MCF 10A (cell line): ENCODE data around the gene HOXA7. TPM values are rescaled to one million over a fixed set of nuclear protein-coding genes. Genes with fewer than 3 reads are reported as not detected.

Source experiments
- BruUV-seq: library from RNA; stranded (reverse); fragments of 400-500 nt; replicated peaks from 2 replicates; lab custom pipeline; 2021; lab: Mats Ljungman, UMichigan
- CTCF ChIA-PET: fragments of 300-600 bp; sonication (Branson Sonifier 250); formaldehyde crosslinking; extraction: SDS; loops from one replicate; lab custom pipeline; 2021; ENCODE audit warnings: antibody characterized with exemption, inconsistent platforms; lab: Yijun Ruan, JAX
- POLR2A ChIA-PET: fragments of 300-600, 350-650 bp; sonication (Branson Sonifier 250); formaldehyde crosslinking; extraction: SDS; loops from one replicate; lab custom pipeline; 2020; ENCODE audit warnings: antibody characterized with exemption, inconsistent platforms; lab: Yijun Ruan, JAX
- DNase-seq: peaks from one replicate; pipeline ENCODE4 v3.0.0-alpha.2; 2018; ENCODE audit not compliant: unreplicated experiment
- H3K27ac Mint-ChIP-seq: one replicate; pipeline ENCODE4 v1.8.0; 2022; ENCODE audit warnings: mild to moderate bottlenecking, low read depth, mixed read lengths; ENCODE audit not compliant: unreplicated experiment
- H3K27me3 Mint-ChIP-seq: one replicate; pipeline ENCODE4 v1.8.0; 2022; ENCODE audit warnings: mixed read lengths; ENCODE audit not compliant: insufficient read depth, unreplicated experiment
- H3K36me3 Mint-ChIP-seq: one replicate; pipeline ENCODE4 v1.8.0; 2022; ENCODE audit warnings: mild to moderate bottlenecking, moderate library complexity, mixed read lengths; ENCODE audit not compliant: insufficient read depth, unreplicated experiment
- H3K4me1 Mint-ChIP-seq: one replicate; pipeline ENCODE4 v1.8.0; 2022; ENCODE audit warnings: mixed read lengths; ENCODE audit not compliant: insufficient read depth, unreplicated experiment
- H3K4me3 Mint-ChIP-seq: one replicate; pipeline ENCODE4 v1.8.0; 2022; ENCODE audit warnings: mild to moderate bottlenecking, moderate library complexity, mixed read lengths; ENCODE audit not compliant: unreplicated experiment
- H3K9me3 Mint-ChIP-seq: one replicate; pipeline ENCODE4 v1.8.0; 2022; ENCODE audit warnings: mixed read lengths; ENCODE audit not compliant: unreplicated experiment
- CTCF ChIP-seq: fragments of 200-600 bp; IDR thresholded peaks from one replicate; pipeline ENCODE4 v1.8.0; 2022; ENCODE audit warnings: antibody characterized with exemption, mild to moderate bottlenecking; ENCODE audit not compliant: unreplicated experiment
- intact Hi-C: fragments of 100-400 bp; cut with micrococcal nuclease; formaldehyde crosslinking; loops from 2 replicates; pipeline ENCODE4 v1.14.1; 2022
- total RNA-seq: library from RNA; stranded (reverse); gene quantifications from 2 replicates; pipeline ENCODE4 v1.2.3, GENCODE V29; 2022

The HOXA7 gene
- total RNA-seq, 1 experiment from 2014 or later, result 0.44 TPM

GRCh38 chr7:27187475-27188385 is 31.3 kb upstream of the HOXA7 start:
- intact Hi-C loops, result no loop called here
- Mint-ChIP-seq H3K4me3 (no peak overlapping the region), H3K27ac (no peak overlapping the region), H3K4me1 (peaks cover 14% of the 10 kb centered on the region), H3K36me3 (no peaks in the 10 kb centered on the region), H3K9me3 (no peaks in the 10 kb centered on the region), H3K27me3 (no peaks in the 10 kb centered on the region)
- no peak for TF ChIP-seq CTCF
- no peak for DNase-seq
- no TSS peak for BruUV-seq
- ChIA-PET CTCF (interaction anchor here (0.6 to 2.0 kb wide), 3 partner anchors 8 to 260 kb away, joined by 3 to 15 read pairs (median 9); no protein-coding TSS in a partner anchor), POLR2A (no interaction called here)

GRCh38 chr7:27186668-27187474 is 30.4 kb upstream of the HOXA7 start:
- no TSS peak for BruUV-seq
- Mint-ChIP-seq H3K4me3 (no peak overlapping the region), H3K9me3 (no peaks in the 10 kb centered on the region), H3K27ac (no peak overlapping the region), H3K4me1 (peaks cover 14% of the 10 kb centered on the region), H3K27me3 (no peaks in the 10 kb centered on the region), H3K36me3 (no peaks in the 10 kb centered on the region)
- ChIA-PET POLR2A (no interaction called here), CTCF (interaction anchor here (0.6 to 2.0 kb wide), 6 partner anchors 8 to 418 kb away, joined by 3 to 15 read pairs (median 6); no protein-coding TSS in a partner anchor)
- intact Hi-C loops, result no loop called here
- TF ChIP-seq CTCF, result no peak
- no peak for DNase-seq

- no peak for TF ChIP-seq CTCF
- ChIA-PET POLR2A (no interaction called here), CTCF (interaction anchor here (0.6 to 1.9 kb wide), 4 partner anchors 8 to 419 kb away, joined by 4 to 15 read pairs (median 6); no protein-coding TSS in a partner anchor)
- intact Hi-C loops, result no loop called here
- H3K27ac Mint-ChIP-seq, result no peak overlapping the region
- no TSS peak for BruUV-seq
- no peak for DNase-seq
- no peaks in the 10 kb centered on the region for H3K27me3 Mint-ChIP-seq
- no peaks in the 10 kb centered on the region for H3K36me3 Mint-ChIP-seq
- H3K4me1 Mint-ChIP-seq, result peaks cover 14% of the 10 kb centered on the region
- peak overlapping the region; percentile 12 for H3K4me3 Mint-ChIP-seq
- H3K9me3 Mint-ChIP-seq, result no peaks in the 10 kb centered on the region
Observed at GRCh38 chr7:27185854-27186667, 29.6 kb upstream of the HOXA7 start.
